ENCODE measurements around the gene USP17L5. TPM values are rescaled to one million over a fixed set of nuclear protein-coding genes. Genes with fewer than 3 reads are reported as not detected.
"Not testable (repeated sequence)": the region's sequence is repeated elsewhere in the genome, so short reads cannot be mapped to it uniquely, and the experiment has no call there.

Gene USP17L5
- not detected for total RNA-seq

- CTCF ChIA-PET, POLR2A ChIA-PET: not testable (repeated sequence)
These were observed at the start of gene USP17L5 for GRCh38 chr4:9339103-9339502. Gene USP17L5, plus strand, starts transcription at chr4:9339403. Its CDS starts 0 bp downstream, at chr4:9339403.

- POLR2A ChIA-PET, CTCF ChIA-PET: not testable (repeated sequence)
These were observed 15.0 kb upstream of the USP17L5 start for GRCh38 chr4:9324191-9324590.

GRCh38 chr4:9324865-9325264 is 14.3 kb upstream of the USP17L5 start, which contains the start of gene USP17L24:
Gene USP17L24, plus strand, starts transcription at chr4:9325165. Its CDS starts 0 bp downstream, at chr4:9325165.
- CTCF ChIA-PET, POLR2A ChIA-PET: not testable (repeated sequence)

- CTCF ChIA-PET = not testable (repeated sequence)
These were observed 9.6 kb upstream of the USP17L5 start, which contains the start of gene USP17L25 for GRCh38 chr4:9329611-9330010. Gene USP17L25, plus strand, starts transcription at chr4:9329911. Its CDS starts 0 bp downstream, at chr4:9329911.

GRCh38 chr4:9334358-9334757 is 4.8 kb upstream of the USP17L5 start, which contains the start of gene USP17L26:
Gene USP17L26, plus strand, starts transcription at chr4:9334658. Its CDS starts 0 bp downstream, at chr4:9334658.
- POLR2A ChIA-PET = not testable (repeated sequence)

More at GRCh38 chr4:9329611-9330010, 9.6 kb upstream of the USP17L5 start, which contains the start of gene USP17L25:
- POLR2A ChIA-PET = not testable (repeated sequence)

GRCh38 chr4:9343848-9344247 is 4.6 kb downstream of the USP17L5 start, which contains the start of gene USP17L27:
Gene USP17L27, plus strand, starts transcription at chr4:9344148. Its CDS starts 0 bp downstream, at chr4:9344148.
- POLR2A ChIA-PET, CTCF ChIA-PET: not testable (repeated sequence)

More at GRCh38 chr4:9334358-9334757, 4.8 kb upstream of the USP17L5 start, which contains the start of gene USP17L26:
- CTCF ChIA-PET = not testable (repeated sequence)

GRCh38 chr4:9348593-9348992 is 9.4 kb downstream of the USP17L5 start, which contains the start of gene USP17L28:
Gene USP17L28, plus strand, starts transcription at chr4:9348893. Its CDS starts 0 bp downstream, at chr4:9348893.
- CTCF ChIA-PET, POLR2A ChIA-PET: not testable (repeated sequence)

GRCh38 chr4:9350866-9351265 is 11.7 kb downstream of the USP17L5 start:
- CTCF ChIA-PET, POLR2A ChIA-PET: not testable (repeated sequence)

- POLR2A ChIA-PET, CTCF ChIA-PET: not testable (repeated sequence)
These were observed 14.1 kb downstream of the USP17L5 start, which contains the start of gene USP17L29 for GRCh38 chr4:9353338-9353737. Gene USP17L29, plus strand, starts transcription at chr4:9353638. Its CDS starts 0 bp downstream, at chr4:9353638.

GRCh38 chr4:9362829-9363228 is 23.6 kb downstream of the USP17L5 start, which contains the start of gene USP17L30:
Gene USP17L30, plus strand, starts transcription at chr4:9363129. Its CDS starts 0 bp downstream, at chr4:9363129.
- CTCF ChIA-PET, POLR2A ChIA-PET: not testable (repeated sequence)

GRCh38 chr4:9379881-9380280 is 40.7 kb downstream of the USP17L5 start:
- POLR2A ChIA-PET, CTCF ChIA-PET: not testable (repeated sequence)

- CTCF ChIA-PET, POLR2A ChIA-PET: not testable (repeated sequence)
These were observed 41.9 kb downstream of the USP17L5 start for GRCh38 chr4:9381012-9381534.

GRCh38 chr4:9384126-9384525 is 44.9 kb downstream of the USP17L5 start:
- ChIA-PET CTCF (no interaction called here), POLR2A (no interaction called here)

GRCh38 chr4:9389001-9389400 is 49.8 kb downstream of the USP17L5 start:
- POLR2A ChIA-PET, CTCF ChIA-PET: not testable (repeated sequence)

Other genes with a start within 250 kb of the USP17L5 start
- not detected for gene FAM90A26, start 169.0 kb upstream of the USP17L5 start, total RNA-seq
- not detected for gene USP17L10, start 128.7 kb upstream of the USP17L5 start, total RNA-seq
- gene USP17L11, start 124.0 kb upstream of the USP17L5 start, total RNA-seq = not detected
- gene USP17L12, start 119.3 kb upstream of the USP17L5 start, total RNA-seq = not detected
- gene USP17L13, start 114.5 kb upstream of the USP17L5 start, total RNA-seq = not detected
- not detected for gene USP17L15, start 105.0 kb upstream of the USP17L5 start, total RNA-seq
- not detected for gene USP17L17, start 95.5 kb upstream of the USP17L5 start, total RNA-seq
- not detected for gene USP17L18, start 90.8 kb upstream of the USP17L5 start, total RNA-seq
- gene USP17L19, start 86.0 kb upstream of the USP17L5 start, total RNA-seq = not detected
- gene USP17L20, start 81.3 kb upstream of the USP17L5 start, total RNA-seq = not detected
- gene USP17L21, start 76.5 kb upstream of the USP17L5 start, total RNA-seq = not detected
- not detected for gene USP17L22, start 71.8 kb upstream of the USP17L5 start, total RNA-seq
- gene USP17L24, start 14.2 kb upstream of the USP17L5 start, total RNA-seq = not detected
- gene USP17L25, start 9.5 kb upstream of the USP17L5 start, total RNA-seq = not detected
- not detected for gene USP17L26, start 4.7 kb upstream of the USP17L5 start, total RNA-seq
- gene USP17L27, start 4.7 kb downstream of the USP17L5 start, total RNA-seq = not detected
- not detected for gene USP17L28, start 9.5 kb downstream of the USP17L5 start, total RNA-seq
- gene USP17L29, start 14.2 kb downstream of the USP17L5 start, total RNA-seq = not detected
- not detected for gene USP17L30, start 23.7 kb downstream of the USP17L5 start, total RNA-seq
- gene DEFB131A, start 105.0 kb downstream of the USP17L5 start, total RNA-seq = not detected

All from activated CD8-positive, alpha-beta memory T cell treated with anti-CD3 and anti-CD28 coated beads for 36 hours (primary cell).